HepG2 (cell line): Measurements from ENCODE around the gene MFSD2A. TPM values are rescaled to one million over a fixed set of nuclear protein-coding genes. Genes with fewer than 3 reads are reported as not detected.

Experiments
- ATAC-seq: fragments of 200-7000 bp; cut with Tn5 transposase; 3 replicates; pipeline ENCODE4 v1.9.1; 2020; ENCODE audit warnings: mild to moderate bottlenecking, moderate library complexity
- BruUV-seq: library from RNA; stranded (reverse); fragments of 400-500 nt; replicated peaks from 2 replicates; lab custom pipeline; 2021; lab: Mats Ljungman, UMichigan
- CTCF ChIA-PET: fragments of 300-600 bp; formaldehyde crosslinking; extraction: SDS; loops from one replicate; lab custom pipeline; 2021; ENCODE audit warnings: low total read pairs, inconsistent platforms, low intra/inter-chr PET ratio; lab: Yijun Ruan, JAX
- POLR2A ChIA-PET: fragments of 350-600 bp; sonication (Branson Sonifier 250); formaldehyde crosslinking; loops from one replicate; lab custom pipeline; 2020; ENCODE audit warnings: antibody characterized with exemption, inconsistent platforms; lab: Yijun Ruan, JAX
- DNase-seq: peaks from one replicate; pipeline ENCODE4 v3.0.0-alpha.2; 2015; ENCODE audit warnings: low spot score
- FAIRE-seq: peaks from 3 replicates; lab custom pipeline; 2011; peaks lifted over from hg19 to GRCh38; lab: Jason Lieb, UNC
- H2AFZ ChIP-seq: one replicate; pipeline ENCODE4 v1.6.1; 2011; ENCODE audit warnings: low read length, inconsistent platforms
- H3K27ac ChIP-seq: fragments of 300-600 bp; 3 replicates; pipeline ENCODE4 v1.8.0; 2011; ENCODE audit warnings: mixed run types, mild to moderate bottlenecking, mixed read lengths, low read length, inconsistent platforms; ENCODE audit not compliant: insufficient read depth; ENCODE audit errors: extremely low read length
- H3K27me3 ChIP-seq, 2 experiments: fragments of 200-600 bp in 1 of 2; 2 replicates in 1 of 2; 3 replicates in 1 of 2; pipeline versions ENCODE4 v1.6.0 to v1.8.0; 2011; ENCODE audit warnings: low read length in 2 of 2, mild to moderate bottlenecking in 2 of 2, moderate library complexity in 2 of 2, inconsistent platforms in 1 of 2; ENCODE audit not compliant: insufficient read depth in 2 of 2, control insufficient read depth in 1 of 2
- H3K36me3 ChIP-seq, 2 experiments: fragments of 200-600 bp in 1 of 2; replicated peaks in 1 of 2; 2 replicates in 1 of 2; 3 replicates in 1 of 2; pipeline versions ENCODE4 v1.5.1 to v1.8.0; 2011; ENCODE audit warnings: low read length in 2 of 2, inconsistent platforms in 1 of 2; ENCODE audit not compliant: insufficient read depth in 2 of 2, control insufficient read depth in 1 of 2
- H3K4me1 ChIP-seq: 2 replicates; pipeline ENCODE4 v1.5.1; 2012; ENCODE audit warnings: low read length, inconsistent platforms; ENCODE audit not compliant: insufficient read depth
- H3K4me2 ChIP-seq: 2 replicates; pipeline ENCODE4 v1.6.0; 2011; ENCODE audit warnings: low read depth, low read length, inconsistent platforms
- H3K4me3 ChIP-seq, 3 experiments: fragments of 200-600 bp in 1 of 3; sonication (generic), shearing (Covaris generic) in 1 of 3; replicated peaks in 1 of 3; 2 replicates each; pipeline ENCODE4 v1.5.1; 2011 to 2016; ENCODE audit warnings: low read length in 3 of 3, inconsistent platforms in 2 of 3, low read depth in 2 of 3, mild to moderate bottlenecking in 2 of 3, control low read depth in 1 of 3, mixed read lengths in 1 of 3; ENCODE audit not compliant: insufficient read depth in 1 of 3
- H3K79me2 ChIP-seq: one replicate; pipeline ENCODE4 v1.6.1; 2011; ENCODE audit warnings: low read length, inconsistent platforms; ENCODE audit not compliant: insufficient read depth
- H3K9ac ChIP-seq: 2 replicates; pipeline ENCODE4 v1.6.0; 2011; ENCODE audit warnings: mild to moderate bottlenecking, low read depth, low read length, inconsistent platforms; ENCODE audit not compliant: insufficient read depth
- H3K9me3 ChIP-seq: 2 replicates; pipeline ENCODE4 v1.5.1; 2012; ENCODE audit warnings: mild to moderate bottlenecking, low read length
- H4K20me1 ChIP-seq: 2 replicates; pipeline ENCODE4 v1.6.0; 2011; ENCODE audit warnings: inconsistent platforms, mild to moderate bottlenecking, low read length, moderate library complexity; ENCODE audit not compliant: insufficient read depth
- ARNTL ChIP-seq: sonication (generic); formaldehyde crosslinking; IDR thresholded peaks from 2 replicates; pipeline ENCODE4 v1.4.0; 2020; ENCODE audit warnings: mild to moderate bottlenecking, missing genetic modification reagents
- CEBPG ChIP-seq: IDR thresholded peaks from 2 replicates; pipeline ENCODE4 v1.6.1; 2016
- EHMT2 ChIP-seq: fragments of 200-600 bp; sonication (generic); IDR thresholded peaks from 2 replicates; pipeline ENCODE4 v1.7.0; 2017; ENCODE audit warnings: antibody characterized with exemption, low read depth, low read length, borderline replicate concordance
- HMG20A ChIP-seq: IDR thresholded peaks from 2 replicates; pipeline ENCODE4 v1.6.1; 2016; ENCODE audit warnings: borderline replicate concordance
- RBAK ChIP-seq: sonication (generic); formaldehyde crosslinking; IDR thresholded peaks from 2 replicates; pipeline ENCODE4 v1.5.1; 2020; ENCODE audit warnings: mild to moderate bottlenecking, missing genetic modification reagents
- THYN1 ChIP-seq: sonication (generic); formaldehyde crosslinking; IDR thresholded peaks from 2 replicates; pipeline ENCODE4 v1.8.1; 2023; ENCODE audit warnings: low read depth, mild to moderate bottlenecking, moderate library complexity, missing genetic modification reagents, borderline replicate concordance
- ZNF619 ChIP-seq: sonication (generic); formaldehyde crosslinking; IDR thresholded peaks from 2 replicates; pipeline ENCODE4 v1.4.0; 2020; ENCODE audit warnings: mild to moderate bottlenecking, missing genetic modification reagents
- WGBS: methylation state at CpG from one replicate; pipeline ENCODE4 v1.1.6; 2017; ENCODE audit warnings: low lambda C conversion rate; 5-methylcytosine and 5-hydroxymethylcytosine counted together
- in situ Hi-C: cut with HindIII; loops from 2 replicates; pipeline ENCODE4 v1.10.0; 2017; ENCODE audit warnings: low pct_unique_long_range_greater_than_20kb; ENCODE audit not compliant: extremely low pct_ligation_motif_present
- intact Hi-C: fragments of 100-400 bp; cut with micrococcal nuclease; formaldehyde crosslinking; loops from one replicate; pipeline ENCODE4 v1.10.0; 2022; ENCODE audit not compliant: unreplicated experiment
- polyA plus RNA-seq, 8 experiments: library from polyadenylated mRNA; depleted of rRNA in 3 of 8; stranded (reverse) in 7 of 8; unstranded in 1 of 8; fragments of >200 nt; fragmentation: Illumina TruSeq in 4 of 8; extraction: Trizol in 4 of 8; gene quantifications; 2 replicates each; pipeline versions ENCODE4 v1.2.1 to v1.2.3, GENCODE V29; 2011 to 2016; ENCODE audit warnings: low read depth in 4 of 8, missing spikeins in 1 of 8, mixed read lengths in 1 of 8; ENCODE audit not compliant: insufficient read depth in 1 of 8
- total RNA-seq, 5 experiments: library from RNA; depleted of rRNA; stranded (reverse); fragments of >200 nt; fragmentation: Illumina TruSeq; extraction: Trizol; gene quantifications; 2 replicates each; pipeline ENCODE4 v1.2.3, GENCODE V29; 2016; ENCODE audit warnings: low read depth in 1 of 5
- TF ChIP-seq, protein P1 (sequence below): sonication (generic); formaldehyde crosslinking; IDR thresholded peaks from 2 replicates; pipeline ENCODE4 v1.8.0; 2022; ENCODE audit warnings: low read depth, missing genetic modification reagents

The MFSD2A gene
- total and polyA plus RNA-seq, 2 of the 13 experiments (the other 11 are each of a cell fraction or from before 2014, with no cell fraction given), result 0.08 TPM; not detected in 1

DNA sequence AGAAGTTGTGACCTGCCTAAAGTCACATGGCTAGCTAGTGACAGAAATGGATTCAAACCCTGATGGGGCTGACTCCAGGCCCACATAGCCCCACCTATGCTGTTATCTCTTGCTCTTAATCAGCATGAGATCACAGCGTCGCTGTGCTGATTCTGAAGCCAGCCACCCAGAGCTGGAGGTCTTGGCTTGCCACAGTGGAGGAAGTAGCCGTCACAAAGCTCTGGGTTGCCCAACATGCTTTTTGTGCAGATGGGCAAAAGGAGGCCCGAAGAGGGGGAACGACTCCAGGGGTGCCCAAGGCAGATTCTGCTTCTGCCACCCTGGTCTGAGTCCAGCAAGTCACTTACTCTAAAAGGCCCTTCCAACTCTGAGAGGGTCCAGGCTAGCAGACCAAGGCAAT lies 14.7 kb upstream of the MFSD2A start:
- ChIA-PET CTCF (no interaction called here), POLR2A (no interaction called here)
- in situ Hi-C loops (no loop called here), intact Hi-C loops (no loop called here)
- peaks cover 0 to 11% of the 10 kb centered on the region in 2 experiments; a peak in 2 of 5 replicates for H3K27me3 ChIP-seq
- ATAC-seq, result no peak
- TF ChIP-seq CEBPG (CRISPR knock-in tag), result no peak
- H3K9me3 ChIP-seq, result no peaks in the 10 kb centered on the region
- no peaks in the 10 kb centered on the region for H3K36me3 ChIP-seq
- H3K4me2 ChIP-seq, result no peak overlapping the region
- BruUV-seq, result no TSS peak
- no peaks in the 10 kb centered on the region for H3K4me1 ChIP-seq
- no peak for FAIRE-seq
- H2AFZ ChIP-seq, result no peak overlapping the region
- no peaks in the 10 kb centered on the region for H3K79me2 ChIP-seq
- H3K9ac ChIP-seq, result no peak overlapping the region
- H3K27ac ChIP-seq, result no peak overlapping the region
- no peaks in the 10 kb centered on the region for H4K20me1 ChIP-seq
- 20% methylated on average over 3 of the region's 5 CpGs for WGBS
- no peak for DNase-seq
- H3K4me3 ChIP-seq, result no peak overlapping the region

DNA sequence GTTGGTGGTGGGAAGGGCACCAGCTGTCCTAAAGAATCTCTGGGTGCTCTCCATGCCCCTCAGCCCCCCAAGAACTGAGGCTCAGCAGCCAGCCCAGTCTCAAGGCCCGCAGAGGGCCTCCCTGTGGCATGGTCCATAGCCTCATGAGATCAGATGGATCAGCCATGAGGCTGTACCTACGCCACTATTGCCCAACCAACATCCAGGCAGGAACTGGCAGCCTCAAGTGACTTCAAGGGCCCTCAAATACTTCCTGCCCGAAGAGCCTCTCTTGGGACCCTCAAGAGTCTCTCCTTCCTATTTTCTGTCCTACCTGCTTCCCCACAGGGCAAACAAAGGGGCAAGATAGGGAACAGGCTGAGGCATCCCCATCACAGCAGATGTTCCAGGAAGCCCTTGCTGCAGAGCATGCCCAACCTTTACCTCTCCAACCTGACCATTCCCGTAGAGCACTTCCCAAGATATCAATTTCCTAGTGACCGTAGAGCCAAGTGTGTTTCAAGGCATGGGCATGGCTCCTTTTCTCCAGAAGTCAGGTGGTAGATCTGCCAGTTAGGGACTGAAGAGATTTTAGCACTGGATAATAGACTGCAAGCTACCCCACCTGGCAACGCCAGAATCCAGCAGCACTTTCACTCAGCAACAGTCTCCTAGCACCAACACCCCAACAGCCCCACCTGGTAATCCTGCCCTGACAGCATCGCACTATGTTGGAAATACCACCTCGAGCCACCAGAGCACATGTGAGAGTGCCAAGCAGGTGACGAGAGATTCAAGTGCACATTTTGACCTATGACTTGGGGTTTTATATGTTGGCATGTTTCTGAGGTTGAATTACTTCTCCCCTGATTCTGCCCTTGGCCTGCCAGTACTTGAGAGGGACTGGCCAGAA lies 13.7 kb upstream of the MFSD2A start:
- H4K20me1 ChIP-seq, result no peaks in the 10 kb centered on the region
- DNase-seq (no peak), FAIRE-seq (no peak), ATAC-seq (no peak)
- CTCF ChIA-PET, result no interaction called here
- BruUV-seq, result no TSS peak
- no peaks in the 10 kb centered on the region for H3K36me3 ChIP-seq
- in situ Hi-C loops, result no loop called here
- H3K4me1 ChIP-seq, result no peaks in the 10 kb centered on the region
- intact Hi-C loops, result no loop called here
- peaks cover 0 to 11% of the 10 kb centered on the region in 2 experiments; a peak in 2 of 5 replicates for H3K27me3 ChIP-seq
- H3K79me2 ChIP-seq, result no peaks in the 10 kb centered on the region
- WGBS, result 18% methylated on average over 4 of the region's 9 CpGs
- H3K4me3 ChIP-seq, result no peak overlapping the region
- TF ChIP-seq, protein P1, sequence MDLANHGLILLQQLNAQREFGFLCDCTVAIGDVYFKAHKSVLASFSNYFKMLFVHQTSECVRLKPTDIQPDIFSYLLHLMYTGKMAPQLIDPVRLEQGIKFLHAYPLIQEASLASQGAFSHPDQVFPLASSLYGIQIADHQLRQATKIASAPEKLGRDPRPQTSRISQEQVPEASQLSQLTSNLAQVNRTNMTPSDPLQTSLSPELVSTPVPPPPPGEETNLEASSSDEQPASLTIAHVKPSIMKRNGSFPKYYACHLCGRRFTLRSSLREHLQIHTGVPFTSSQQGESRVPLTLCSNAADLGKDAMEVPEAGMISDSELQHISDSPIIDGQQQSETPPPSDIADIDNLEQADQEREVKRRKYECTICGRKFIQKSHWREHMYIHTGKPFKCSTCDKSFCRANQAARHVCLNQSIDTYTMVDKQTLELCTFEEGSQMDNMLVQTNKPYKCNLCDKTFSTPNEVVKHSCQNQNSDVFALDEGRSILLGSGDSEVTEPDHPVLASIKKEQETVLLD (CRISPR knock-in tag), result no peak
- no peak for TF ChIP-seq THYN1
- no peak for TF ChIP-seq RBAK (CRISPR knock-in tag)
- no peak for TF ChIP-seq ARNTL (CRISPR knock-in tag)
- no peak for TF ChIP-seq EHMT2
- TF ChIP-seq ZNF619 (CRISPR knock-in tag), result no peak
- no peak for TF ChIP-seq HMG20A (CRISPR knock-in tag)
- TF ChIP-seq, all 625 proteins: peak for 0
- H3K9me3 ChIP-seq, result no peaks in the 10 kb centered on the region
- no peak overlapping the region for H2AFZ ChIP-seq
- POLR2A ChIA-PET, result no interaction called here
- no peak overlapping the region for H3K4me2 ChIP-seq
- no peak overlapping the region for H3K27ac ChIP-seq
- H3K9ac ChIP-seq, result no peak overlapping the region
